Measurements from ENCODE around the gene CDKL4.
"Not testable (repeated sequence)": the region's sequence is repeated elsewhere in the genome, so short reads cannot be mapped to it uniquely, and the experiment has no call there.

CDKL4 gene

GRCh38 chr2:39256040-39256439 lies 12.3 kb upstream of the CDKL4 start:
- H2BK120ac ChIP-seq (ENCODE audit: low read depth, low read length) = no peak overlapping the region
- no peaks in the 10 kb centered on the region for H3K27me3 ChIP-seq (ENCODE audit: insufficient read depth, low read length, poor library complexity)
- H2BK5ac ChIP-seq (ENCODE audit: low read length) = no peak overlapping the region
- no peaks in the 10 kb centered on the region for H3K79me1 ChIP-seq (ENCODE audit: low read length)
- no peak overlapping the region for H3K23ac ChIP-seq (ENCODE audit: low read length)
- H3K27ac ChIP-seq (ENCODE audit: low read depth, low read length) = no peak overlapping the region
- no peak overlapping the region for H4K8ac ChIP-seq (ENCODE audit: low read depth, low read length)
- no peaks in the 10 kb centered on the region for H3K4me1 ChIP-seq (ENCODE audit: control insufficient read depth, low read depth, low read length)
- peaks cover 2% of the 10 kb centered on the region for H3K36me3 ChIP-seq (ENCODE audit: control insufficient read depth, insufficient read depth, low read length)
- no peak overlapping the region for H2AK5ac ChIP-seq (ENCODE audit: low read length)
- no peak for DNase-seq
- no peak overlapping the region for H3K18ac ChIP-seq (ENCODE audit: low read length)
- H3K4ac ChIP-seq (ENCODE audit: low read depth, low read length) = no peak overlapping the region
- H3K4me2 ChIP-seq (ENCODE audit: low read length) = no peak overlapping the region
- H2BK15ac ChIP-seq (replicated peaks; ENCODE audit: low read depth) = no peak overlapping the region
- H3K9ac ChIP-seq (ENCODE audit: low read length) = no peak overlapping the region
- H3K79me2 ChIP-seq (ENCODE audit: control insufficient read depth, insufficient read depth, low read length) = no peaks in the 10 kb centered on the region
- H4K5ac ChIP-seq (ENCODE audit: low read length) = no peak overlapping the region
- H3K56ac ChIP-seq (ENCODE audit: low read length) = no peak overlapping the region
- H3K4me3 ChIP-seq (ENCODE audit: low read length) = no peak overlapping the region

DNA sequence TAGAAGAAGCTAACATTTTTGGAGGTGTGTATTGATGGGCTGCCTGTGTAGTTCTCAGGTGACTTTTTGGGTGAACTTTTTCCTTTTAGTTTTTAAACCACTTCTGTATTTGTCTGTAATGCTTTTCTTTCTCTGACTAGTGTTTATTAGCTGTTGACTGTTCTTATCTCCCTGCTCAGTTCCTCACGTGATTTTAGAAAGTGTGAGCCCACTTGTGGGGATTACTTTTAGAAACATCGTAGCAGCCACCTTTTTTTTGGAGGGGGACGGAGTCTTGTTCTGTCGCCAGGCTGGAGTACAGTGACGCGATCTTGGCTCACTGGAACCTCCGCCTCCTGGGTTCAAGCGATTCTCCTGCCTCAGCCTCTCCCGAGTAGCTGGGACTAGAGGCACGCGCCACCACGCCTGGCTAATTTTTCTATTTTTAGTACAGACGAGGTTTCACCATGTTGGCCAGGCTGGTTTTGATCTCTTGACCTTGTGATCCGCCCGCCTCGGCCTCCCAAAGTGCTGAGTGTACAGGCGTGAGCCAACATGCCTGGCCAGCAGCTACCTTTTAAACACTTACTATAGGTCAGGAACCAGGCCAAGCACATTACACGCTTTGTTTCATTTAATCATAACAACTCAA lies 9.2 kb upstream of the CDKL4 start:
- H2BK120ac ChIP-seq (ENCODE audit: low read depth, low read length) = no peak overlapping the region

GRCh38 chr2:39247512-39248043 lies 3.8 kb upstream of the CDKL4 start:
- H3K4ac ChIP-seq (ENCODE audit: low read depth, low read length) = no peak overlapping the region
- H3K27me3 ChIP-seq (ENCODE audit: insufficient read depth, low read length, poor library complexity) = no peaks in the 10 kb centered on the region
- no peak overlapping the region for H3K27ac ChIP-seq (ENCODE audit: low read depth, low read length)
- H3K9ac ChIP-seq (ENCODE audit: low read length) = no peak overlapping the region
- no peak overlapping the region for H4K5ac ChIP-seq (ENCODE audit: low read length)
- H3K4me1 ChIP-seq (ENCODE audit: control insufficient read depth, low read depth, low read length) = no peaks in the 10 kb centered on the region
- no peak overlapping the region for H3K23ac ChIP-seq (ENCODE audit: low read length)
- DNase-seq = no peak
- no peaks in the 10 kb centered on the region for H3K79me1 ChIP-seq (ENCODE audit: low read length)
- H3K4me3 ChIP-seq (ENCODE audit: low read length) = no peak overlapping the region
- H3K56ac ChIP-seq (ENCODE audit: low read length) = no peak overlapping the region
- WGBS (ENCODE audit: extremely low coverage, insufficient coverage, low lambda C conversion rate) = no CpG with 5 or more reads among the region's 6 CpGs
- H2BK15ac ChIP-seq (replicated peaks; ENCODE audit: low read depth) = no peak overlapping the region
- no peak overlapping the region for H2BK5ac ChIP-seq (ENCODE audit: low read length)
- no peak overlapping the region for H2AK5ac ChIP-seq (ENCODE audit: low read length)
- no peaks in the 10 kb centered on the region for H3K36me3 ChIP-seq (ENCODE audit: control insufficient read depth, insufficient read depth, low read length)
- H3K79me2 ChIP-seq (ENCODE audit: control insufficient read depth, insufficient read depth, low read length) = no peaks in the 10 kb centered on the region
- no peak overlapping the region for H2BK120ac ChIP-seq (ENCODE audit: low read depth, low read length)
- no peak overlapping the region for H3K4me2 ChIP-seq (ENCODE audit: low read length)
- no peak overlapping the region for H3K18ac ChIP-seq (ENCODE audit: low read length)
- H4K8ac ChIP-seq (ENCODE audit: low read depth, low read length) = no peak overlapping the region

More for the DNA sequence above, 9.2 kb upstream of the CDKL4 start:
- H3K18ac ChIP-seq (ENCODE audit: low read length) = no peak overlapping the region
- no peak overlapping the region for H3K56ac ChIP-seq (ENCODE audit: low read length)
- no peak overlapping the region for H3K9ac ChIP-seq (ENCODE audit: low read length)
- H2BK15ac ChIP-seq (replicated peaks; ENCODE audit: low read depth) = no peak overlapping the region
- H2BK5ac ChIP-seq (ENCODE audit: low read length) = no peak overlapping the region
- no peak for DNase-seq
- no peaks in the 10 kb centered on the region for H3K4me1 ChIP-seq (ENCODE audit: control insufficient read depth, low read depth, low read length)
- H4K5ac ChIP-seq (ENCODE audit: low read length) = no peak overlapping the region
- no CpG with 5 or more reads among the region's 18 CpGs for WGBS (ENCODE audit: extremely low coverage, insufficient coverage, low lambda C conversion rate)
- no peaks in the 10 kb centered on the region for H3K79me2 ChIP-seq (ENCODE audit: control insufficient read depth, insufficient read depth, low read length)
- no peak overlapping the region for H3K27ac ChIP-seq (ENCODE audit: low read depth, low read length)
- no peak overlapping the region for H3K4me3 ChIP-seq (ENCODE audit: low read length)
- no peak overlapping the region for H3K23ac ChIP-seq (ENCODE audit: low read length)
- no peak overlapping the region for H3K4ac ChIP-seq (ENCODE audit: low read depth, low read length)
- no peaks in the 10 kb centered on the region for H3K36me3 ChIP-seq (ENCODE audit: control insufficient read depth, insufficient read depth, low read length)
- H3K79me1 ChIP-seq (ENCODE audit: low read length) = no peaks in the 10 kb centered on the region
- no peak overlapping the region for H3K4me2 ChIP-seq (ENCODE audit: low read length)
- H3K27me3 ChIP-seq (ENCODE audit: insufficient read depth, low read length, poor library complexity) = no peaks in the 10 kb centered on the region
- no peak overlapping the region for H4K8ac ChIP-seq (ENCODE audit: low read depth, low read length)
- H2AK5ac ChIP-seq (ENCODE audit: low read length) = no peak overlapping the region

GRCh38 chr2:39246382-39246980 lies 2.7 kb upstream of the CDKL4 start:
- Histone ChIP-seq H2AK5ac (ENCODE audit: low read length) (no peak overlapping the region), H3K4me3 (ENCODE audit: low read length) (no peak overlapping the region), H3K4me2 (ENCODE audit: low read length) (no peak overlapping the region), H3K18ac (ENCODE audit: low read length) (no peak overlapping the region), H3K36me3 (ENCODE audit: control insufficient read depth, insufficient read depth, low read length) (no peaks in the 10 kb centered on the region), H3K4ac (ENCODE audit: low read depth, low read length) (no peak overlapping the region), H3K4me1 (ENCODE audit: control insufficient read depth, low read depth, low read length) (no peaks in the 10 kb centered on the region), H4K5ac (ENCODE audit: low read length) (no peak overlapping the region), H3K79me1 (ENCODE audit: low read length) (no peaks in the 10 kb centered on the region), H3K23ac (ENCODE audit: low read length) (no peak overlapping the region), H3K27me3 (ENCODE audit: insufficient read depth, low read length, poor library complexity) (no peaks in the 10 kb centered on the region), H3K56ac (ENCODE audit: low read length) (no peak overlapping the region), H2BK5ac (ENCODE audit: low read length) (no peak overlapping the region), H3K79me2 (ENCODE audit: control insufficient read depth, insufficient read depth, low read length) (no peaks in the 10 kb centered on the region), H3K27ac (ENCODE audit: low read depth, low read length) (no peak overlapping the region), H2BK120ac (ENCODE audit: low read depth, low read length) (no peak overlapping the region), H3K9ac (ENCODE audit: low read length) (no peak overlapping the region), H4K8ac (ENCODE audit: low read depth, low read length) (no peak overlapping the region), H2BK15ac (replicated peaks; ENCODE audit: low read depth) (no peak overlapping the region)
- DNase-seq = no peak
- WGBS (ENCODE audit: extremely low coverage, insufficient coverage, low lambda C conversion rate) = no CpG with 5 or more reads among the region's 1 CpG

GRCh38 chr2:39244963-39245625 lies 1.3 kb upstream of the CDKL4 start:
- H4K8ac ChIP-seq (ENCODE audit: low read depth, low read length); H3K79me1 ChIP-seq (ENCODE audit: low read length); H3K4me3 ChIP-seq (ENCODE audit: low read length); H2AK5ac ChIP-seq (ENCODE audit: low read length); H2BK120ac ChIP-seq (ENCODE audit: low read depth, low read length); H2BK5ac ChIP-seq (ENCODE audit: low read length); H3K27ac ChIP-seq (ENCODE audit: low read depth, low read length); H3K4ac ChIP-seq (ENCODE audit: low read depth, low read length); H3K18ac ChIP-seq (ENCODE audit: low read length); H3K56ac ChIP-seq (ENCODE audit: low read length); H3K4me2 ChIP-seq (ENCODE audit: low read length); H2BK15ac ChIP-seq (replicated peaks; ENCODE audit: low read depth); H3K4me1 ChIP-seq (ENCODE audit: control insufficient read depth, low read depth, low read length); H3K9ac ChIP-seq (ENCODE audit: low read length); H3K23ac ChIP-seq (ENCODE audit: low read length); DNase-seq; H4K5ac ChIP-seq (ENCODE audit: low read length); H3K27me3 ChIP-seq (ENCODE audit: insufficient read depth, low read length, poor library complexity); H3K79me2 ChIP-seq (ENCODE audit: control insufficient read depth, insufficient read depth, low read length); H3K36me3 ChIP-seq (ENCODE audit: control insufficient read depth, insufficient read depth, low read length): not testable (repeated sequence)
- no CpG with 5 or more reads among the region's 31 CpGs for WGBS (ENCODE audit: extremely low coverage, insufficient coverage, low lambda C conversion rate)

Data from mesendoderm (in vitro differentiated cells).